ENCODE measurements around the gene KLHL29.

DNA sequence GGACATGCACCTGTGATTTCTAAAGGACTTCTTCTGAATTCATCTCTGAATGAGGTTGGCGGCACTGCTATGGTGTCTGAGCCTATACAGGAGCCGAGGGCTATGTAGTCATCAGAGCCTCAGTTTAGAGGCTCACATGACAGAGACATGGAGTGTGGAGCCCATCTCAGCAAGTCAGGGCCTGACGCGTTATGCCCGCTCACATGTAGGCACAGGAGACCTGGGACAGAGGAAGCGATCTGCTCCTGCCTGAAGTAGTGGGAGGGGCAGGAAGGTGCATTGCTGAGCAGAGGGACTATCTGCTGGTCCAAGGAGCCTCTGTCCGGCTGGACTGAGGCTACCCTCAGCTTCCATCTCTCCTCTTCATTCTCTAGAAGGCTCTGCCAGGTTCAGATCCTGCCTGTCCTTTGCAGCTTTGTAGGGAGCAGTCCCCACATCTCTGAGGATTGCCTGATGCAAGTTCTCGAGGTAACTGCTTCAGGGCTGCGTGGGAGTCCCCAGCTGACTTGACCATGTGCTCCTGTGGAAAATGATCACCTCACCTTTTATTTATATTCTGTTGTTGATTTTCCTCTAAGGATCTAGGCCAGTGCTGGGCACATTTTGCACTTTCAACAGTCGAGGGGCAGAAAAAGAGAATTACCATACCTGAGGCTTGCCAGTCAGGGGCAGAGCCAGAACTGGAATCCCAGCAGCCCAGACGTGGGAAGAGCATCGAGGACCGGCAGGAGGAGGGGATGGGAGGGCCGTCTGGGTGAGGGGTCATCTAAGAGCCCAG is 16.6 kb downstream of the KLHL29 start:
- TF ChIP-seq, protein P1, sequence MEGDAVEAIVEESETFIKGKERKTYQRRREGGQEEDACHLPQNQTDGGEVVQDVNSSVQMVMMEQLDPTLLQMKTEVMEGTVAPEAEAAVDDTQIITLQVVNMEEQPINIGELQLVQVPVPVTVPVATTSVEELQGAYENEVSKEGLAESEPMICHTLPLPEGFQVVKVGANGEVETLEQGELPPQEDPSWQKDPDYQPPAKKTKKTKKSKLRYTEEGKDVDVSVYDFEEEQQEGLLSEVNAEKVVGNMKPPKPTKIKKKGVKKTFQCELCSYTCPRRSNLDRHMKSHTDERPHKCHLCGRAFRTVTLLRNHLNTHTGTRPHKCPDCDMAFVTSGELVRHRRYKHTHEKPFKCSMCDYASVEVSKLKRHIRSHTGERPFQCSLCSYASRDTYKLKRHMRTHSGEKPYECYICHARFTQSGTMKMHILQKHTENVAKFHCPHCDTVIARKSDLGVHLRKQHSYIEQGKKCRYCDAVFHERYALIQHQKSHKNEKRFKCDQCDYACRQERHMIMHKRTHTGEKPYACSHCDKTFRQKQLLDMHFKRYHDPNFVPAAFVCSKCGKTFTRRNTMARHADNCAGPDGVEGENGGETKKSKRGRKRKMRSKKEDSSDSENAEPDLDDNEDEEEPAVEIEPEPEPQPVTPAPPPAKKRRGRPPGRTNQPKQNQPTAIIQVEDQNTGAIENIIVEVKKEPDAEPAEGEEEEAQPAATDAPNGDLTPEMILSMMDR (IDR thresholded peaks at IDR 0.05; ENCODE audit: insufficient read depth, low read depth, low read length): no peak
- TF ChIP-seq EZH2 (IDR thresholded peaks at IDR 0.05; ENCODE audit: insufficient read depth, low read length): no peak
